Naive thymus-derived CD4-positive, alpha-beta T cell (primary cell): ENCODE results near the gene LYRM4. TPM values are rescaled to one million over a fixed set of nuclear protein-coding genes. Genes with fewer than 3 reads are reported as not detected.

Source experiments
- ATAC-seq: fragments of 150-1000 bp; cut with Tn5 transposase; 2 replicates; pipeline ENCODE4 v1.10.0; 2021; ENCODE audit warnings: mild to moderate bottlenecking, moderate library complexity
- CTCF ChIA-PET: fragments of 350-600 bp; sonication (Branson Sonifier 250); formaldehyde crosslinking; loops from one replicate; lab custom pipeline; 2021; ENCODE audit warnings: antibody characterized with exemption; lab: Charles Lee
- POLR2A ChIA-PET: fragments of 350-600 bp; sonication (Branson Sonifier 250); formaldehyde crosslinking; loops from one replicate; lab custom pipeline; 2021; ENCODE audit warnings: antibody characterized with exemption, inconsistent platforms; lab: Charles Lee
- DNase-seq, 9 donors: peaks; one replicate each; pipeline versions ENCODE4 v3.0.0 to v3.0.0-alpha.2; 2020 to 2022; ENCODE audit warnings: mixed read lengths in 1 of 9
- H3K27ac ChIP-seq: one replicate; pipeline ENCODE4 v1.7.0; 2013; ENCODE audit warnings: mild to moderate bottlenecking, low read depth, low read length, moderate library complexity
- H3K27me3 ChIP-seq, 2 donors: one replicate each; pipeline ENCODE4 v1.7.0; 2013; ENCODE audit warnings: low read length in 2 of 2, mild to moderate bottlenecking in 2 of 2, moderate library complexity in 2 of 2; ENCODE audit not compliant: control insufficient read depth in 2 of 2, insufficient read depth in 2 of 2
- H3K36me3 ChIP-seq, 3 experiments: 1 replicate in 2 of 3; 2 replicates in 1 of 3; pipeline ENCODE4 v1.7.0; 2013; ENCODE audit warnings: low read length in 3 of 3, mild to moderate bottlenecking in 3 of 3, moderate library complexity in 1 of 3; ENCODE audit not compliant: insufficient read depth in 3 of 3, control insufficient read depth in 2 of 3
- H3K4me1 ChIP-seq, 2 donors: one replicate each; pipeline ENCODE4 v1.7.0; 2013; ENCODE audit warnings: low read length in 2 of 2, mild to moderate bottlenecking in 2 of 2, moderate library complexity in 1 of 2; ENCODE audit not compliant: control insufficient read depth in 2 of 2, insufficient read depth in 2 of 2
- H3K4me3 ChIP-seq: 2 replicates; pipeline ENCODE4 v1.7.0; 2013; ENCODE audit warnings: mild to moderate bottlenecking, low read length
- H3K9me3 ChIP-seq, 3 experiments: 1 replicate in 2 of 3; 2 replicates in 1 of 3; pipeline ENCODE4 v1.7.0; 2013; ENCODE audit warnings: low read length in 3 of 3; ENCODE audit not compliant: control insufficient read depth in 2 of 3
- H3K27ac Mint-ChIP-seq, 9 donors: one replicate each; pipeline ENCODE4 v1.8.0; 2020 to 2022; ENCODE audit warnings: mixed read lengths in 9 of 9, mild to moderate bottlenecking in 8 of 9, moderate library complexity in 5 of 9, inconsistent platforms in 2 of 9
- H3K27me3 Mint-ChIP-seq, 5 donors: one replicate each; pipeline ENCODE4 v1.8.0; 2021 to 2022; ENCODE audit warnings: mixed read lengths in 5 of 5, mild to moderate bottlenecking in 1 of 5
- H3K36me3 Mint-ChIP-seq, 5 donors: one replicate each; pipeline ENCODE4 v1.8.0; 2020 to 2022; ENCODE audit warnings: mixed read lengths in 5 of 5, mild to moderate bottlenecking in 3 of 5, inconsistent platforms in 1 of 5
- H3K4me1 Mint-ChIP-seq, 7 donors: one replicate each; pipeline ENCODE4 v1.8.0; 2020 to 2022; ENCODE audit warnings: mixed read lengths in 7 of 7, mild to moderate bottlenecking in 3 of 7, inconsistent platforms in 1 of 7
- H3K4me3 Mint-ChIP-seq, 10 donors: one replicate each; pipeline ENCODE4 v1.8.0; 2020 to 2022; ENCODE audit warnings: mild to moderate bottlenecking in 10 of 10, mixed read lengths in 10 of 10, moderate library complexity in 6 of 10, inconsistent platforms in 2 of 10
- H3K9me3 Mint-ChIP-seq, 11 donors: one replicate each; pipeline ENCODE4 v1.8.0; 2020 to 2022; ENCODE audit warnings: mixed read lengths in 11 of 11, mild to moderate bottlenecking in 4 of 11, inconsistent platforms in 1 of 11, moderate library complexity in 1 of 11
- intact Hi-C, 2 donors: fragments of 100-400 bp; cut with micrococcal nuclease; formaldehyde crosslinking; loops; one replicate each; pipeline ENCODE4 v1.15.1; 2023
- polyA plus RNA-seq, 2 donors: library from polyadenylated mRNA; unstranded; fragments of 300-500 nt; fragmentation: Illumina TruSeq; gene quantifications; one replicate each; pipeline ENCODE4 v1.2.3, GENCODE V29; 2021
- total RNA-seq, 6 experiments: library from RNA in 5 of 6; stranded (reverse) in 5 of 6; gene quantifications; 1 replicate in 5 of 6; 2 replicates in 1 of 6; pipeline ENCODE4 v1.2.3 and lab custom pipeline; 2021 to 2026

The LYRM4 gene
- total and polyA plus RNA-seq, 7 experiments from 2014 or later = 15.1 to 61.6 (median 24.4) TPM

GRCh38 chr6:5108068-5108467 is 152.7 kb downstream of the LYRM4 start:
- H3K27ac ChIP-seq = no peak overlapping the region

GRCh38 chr6:5107341-5107740 is 153.4 kb downstream of the LYRM4 start:
- POLR2A ChIA-PET = no interaction called here

More at GRCh38 chr6:5108068-5108467, 152.7 kb downstream of the LYRM4 start:
- no peak overlapping the region for H3K27ac Mint-ChIP-seq
- H3K4me3 Mint-ChIP-seq = no peak overlapping the region
- Histone ChIP-seq H3K27me3 (no peaks in the 10 kb centered on the region), H3K4me3 (no peak overlapping the region), H3K4me1 (no peaks in the 10 kb centered on the region), H3K9me3 (no peaks in the 10 kb centered on the region), H3K36me3 (peaks cover 0 to 4% (median 0%) of the 10 kb centered on the region in 3 experiments)
- no peaks in the 10 kb centered on the region for H3K4me1 Mint-ChIP-seq
- intact Hi-C loops = no loop called here
- no peaks in the 10 kb centered on the region for H3K27me3 Mint-ChIP-seq
- H3K36me3 Mint-ChIP-seq = peaks cover 0 to 41% (median 16%) of the 10 kb centered on the region in 5 donors
- POLR2A ChIA-PET = no interaction called here
- H3K9me3 Mint-ChIP-seq = peaks cover 0 to 15% (median 0%) of the 10 kb centered on the region in 11 donors
- DNase-seq (no peak), ATAC-seq (no peak)
- CTCF ChIA-PET = no interaction called here

GRCh38 chr6:5105146-5105545 is 155.6 kb downstream of the LYRM4 start:
- no peaks in the 10 kb centered on the region for H3K9me3 ChIP-seq
- H3K27me3 ChIP-seq = no peaks in the 10 kb centered on the region
- no peak overlapping the region for H3K4me3 ChIP-seq
- H3K27me3 Mint-ChIP-seq = no peaks in the 10 kb centered on the region
- H3K4me1 Mint-ChIP-seq = peaks cover 0 to 6% (median 0%) of the 10 kb centered on the region in 7 donors
- intact Hi-C loops = no loop called here
- no peaks in the 10 kb centered on the region for H3K4me1 ChIP-seq
- H3K27ac ChIP-seq = no peak overlapping the region
- H3K4me3 Mint-ChIP-seq = no peak overlapping the region
- CTCF ChIA-PET = no interaction called here
- H3K9me3 Mint-ChIP-seq = peaks cover 0 to 19% (median 0%) of the 10 kb centered on the region in 11 donors
- no peak overlapping the region for H3K27ac Mint-ChIP-seq
- DNase-seq (no peak), ATAC-seq (no peak)
- H3K36me3 ChIP-seq = peaks cover 0 to under 1% (median 0%) of the 10 kb centered on the region in 3 experiments
- peaks cover 0 to 26% (median 10%) of the 10 kb centered on the region in 5 donors for H3K36me3 Mint-ChIP-seq
- POLR2A ChIA-PET = no interaction called here

More at GRCh38 chr6:5107341-5107740, 153.4 kb downstream of the LYRM4 start:
- Histone ChIP-seq H3K36me3 (peaks cover 0 to 4% (median 0%) of the 10 kb centered on the region in 3 experiments), H3K27ac (no peak overlapping the region), H3K27me3 (no peaks in the 10 kb centered on the region), H3K9me3 (no peaks in the 10 kb centered on the region), H3K4me1 (no peaks in the 10 kb centered on the region), H3K4me3 (no peak overlapping the region)
- ATAC-seq = no peak
- peaks cover 0 to 4% (median 0%) of the 10 kb centered on the region in 7 donors for H3K4me1 Mint-ChIP-seq
- H3K27me3 Mint-ChIP-seq = no peaks in the 10 kb centered on the region
- H3K36me3 Mint-ChIP-seq = peaks cover 0 to 36% (median 17%) of the 10 kb centered on the region in 5 donors
- no peak overlapping the region for H3K4me3 Mint-ChIP-seq
- intact Hi-C loops = no loop called here
- CTCF ChIA-PET = no interaction called here
- no peak for DNase-seq
- H3K27ac Mint-ChIP-seq = no peak overlapping the region
- peaks cover 0 to 16% (median 0%) of the 10 kb centered on the region in 11 donors for H3K9me3 Mint-ChIP-seq

- CTCF ChIA-PET = no interaction called here
- peaks cover 0 to 6% (median 0%) of the 10 kb centered on the region in 7 donors for H3K4me1 Mint-ChIP-seq
- intact Hi-C loops = no loop called here
Observed at GRCh38 chr6:5104667-5105066, 156.1 kb downstream of the LYRM4 start.

GRCh38 chr6:5103250-5103649 is 157.5 kb downstream of the LYRM4 start:
- Histone ChIP-seq H3K36me3 (no peaks in the 10 kb centered on the region), H3K4me3 (no peak overlapping the region), H3K4me1 (no peaks in the 10 kb centered on the region), H3K9me3 (no peaks in the 10 kb centered on the region), H3K27ac (no peak overlapping the region), H3K27me3 (no peaks in the 10 kb centered on the region)
- CTCF ChIA-PET = no interaction called here
- peaks cover 0 to 6% (median 0%) of the 10 kb centered on the region in 7 donors for H3K4me1 Mint-ChIP-seq
- ATAC-seq (no peak), DNase-seq (no peak)
- POLR2A ChIA-PET = interaction anchor here (0.6 kb wide), 1 partner anchor 1154 kb away, joined by 3 read pairs; no protein-coding TSS in a partner anchor
- H3K9me3 Mint-ChIP-seq = peaks cover 0 to 19% (median 0%) of the 10 kb centered on the region in 11 donors
- H3K27me3 Mint-ChIP-seq = peaks cover 0 to 3% (median 0%) of the 10 kb centered on the region in 5 donors
- H3K36me3 Mint-ChIP-seq = peaks cover 0 to 22% (median 7%) of the 10 kb centered on the region in 5 donors
- H3K27ac Mint-ChIP-seq = no peak overlapping the region
- H3K4me3 Mint-ChIP-seq = no peak overlapping the region
- intact Hi-C loops = no loop called here

More at GRCh38 chr6:5104667-5105066, 156.1 kb downstream of the LYRM4 start:
- no peaks in the 10 kb centered on the region for H3K27me3 Mint-ChIP-seq
- no peak overlapping the region for H3K27ac ChIP-seq
- H3K4me1 ChIP-seq = no peaks in the 10 kb centered on the region
- no peaks in the 10 kb centered on the region for H3K9me3 ChIP-seq
- peaks cover 0 to 26% (median 7%) of the 10 kb centered on the region in 5 donors for H3K36me3 Mint-ChIP-seq
- H3K9me3 Mint-ChIP-seq = peaks cover 0 to 19% (median 0%) of the 10 kb centered on the region in 11 donors
- no peak overlapping the region for H3K4me3 ChIP-seq
- H3K36me3 ChIP-seq = no peaks in the 10 kb centered on the region
- ATAC-seq = no peak
- H3K27me3 ChIP-seq = no peaks in the 10 kb centered on the region
- DNase-seq = no peak
- POLR2A ChIA-PET = no interaction called here
- H3K27ac Mint-ChIP-seq = no peak overlapping the region
- no peak overlapping the region for H3K4me3 Mint-ChIP-seq

- ATAC-seq (no peak), DNase-seq (no peak)
- H3K4me1 Mint-ChIP-seq = peaks cover 0 to 6% (median 0%) of the 10 kb centered on the region in 7 donors
- POLR2A ChIA-PET = no interaction called here
- intact Hi-C loops = no loop called here
- peaks cover 0 to 14% (median 7%) of the 10 kb centered on the region in 5 donors for H3K36me3 Mint-ChIP-seq
- Histone ChIP-seq H3K36me3 (no peaks in the 10 kb centered on the region), H3K4me3 (no peak overlapping the region), H3K27ac (no peak overlapping the region), H3K4me1 (no peaks in the 10 kb centered on the region), H3K27me3 (no peaks in the 10 kb centered on the region), H3K9me3 (no peaks in the 10 kb centered on the region)
- peaks cover 0 to 19% (median 0%) of the 10 kb centered on the region in 11 donors for H3K9me3 Mint-ChIP-seq
- H3K4me3 Mint-ChIP-seq = no peak overlapping the region
- CTCF ChIA-PET = no interaction called here
- no peak overlapping the region for H3K27ac Mint-ChIP-seq
- H3K27me3 Mint-ChIP-seq = peaks cover 0 to 7% (median 0%) of the 10 kb centered on the region in 5 donors
Observed at GRCh38 chr6:5102267-5102970, 158.3 kb downstream of the LYRM4 start.
